Right ventricle myocardium inferior (tissue), 1 donor: ENCODE data around the gene LRRC34. TPM values are rescaled to one million over a fixed set of nuclear protein-coding genes. Genes with fewer than 3 reads are reported as not detected.

ENCODE experiments used
- ATAC-seq: fragments of 200-7000 bp; cut with Tn5 transposase; one replicate; pipeline ENCODE4 v1.9.1; 2020; ENCODE audit warnings: mild to moderate bottlenecking, moderate library complexity
- DNase-seq: peaks from one replicate; pipeline ENCODE4 v3.0.0; 2021; ENCODE audit errors: missing footprints
- intact Hi-C: fragments of 100-400 bp; cut with DNase I; formaldehyde crosslinking; loops from one replicate; pipeline ENCODE4 v1.11.0; 2022
- total RNA-seq: library from RNA; stranded (reverse); fragmentation: NEBNext Ultra II Directional; extraction: Animal tissue kit (Norgen Biotek cat#: 25700); gene quantifications from one replicate; pipeline ENCODE4 v1.2.1, GENCODE V29; 2021
- donor health status: DM: no; HTN: yes; CAD: no; lungs with severe emphysema.

LRRC34 gene
- total RNA-seq, 1 donor from 2014 or later: 1.6 TPM

DNA sequence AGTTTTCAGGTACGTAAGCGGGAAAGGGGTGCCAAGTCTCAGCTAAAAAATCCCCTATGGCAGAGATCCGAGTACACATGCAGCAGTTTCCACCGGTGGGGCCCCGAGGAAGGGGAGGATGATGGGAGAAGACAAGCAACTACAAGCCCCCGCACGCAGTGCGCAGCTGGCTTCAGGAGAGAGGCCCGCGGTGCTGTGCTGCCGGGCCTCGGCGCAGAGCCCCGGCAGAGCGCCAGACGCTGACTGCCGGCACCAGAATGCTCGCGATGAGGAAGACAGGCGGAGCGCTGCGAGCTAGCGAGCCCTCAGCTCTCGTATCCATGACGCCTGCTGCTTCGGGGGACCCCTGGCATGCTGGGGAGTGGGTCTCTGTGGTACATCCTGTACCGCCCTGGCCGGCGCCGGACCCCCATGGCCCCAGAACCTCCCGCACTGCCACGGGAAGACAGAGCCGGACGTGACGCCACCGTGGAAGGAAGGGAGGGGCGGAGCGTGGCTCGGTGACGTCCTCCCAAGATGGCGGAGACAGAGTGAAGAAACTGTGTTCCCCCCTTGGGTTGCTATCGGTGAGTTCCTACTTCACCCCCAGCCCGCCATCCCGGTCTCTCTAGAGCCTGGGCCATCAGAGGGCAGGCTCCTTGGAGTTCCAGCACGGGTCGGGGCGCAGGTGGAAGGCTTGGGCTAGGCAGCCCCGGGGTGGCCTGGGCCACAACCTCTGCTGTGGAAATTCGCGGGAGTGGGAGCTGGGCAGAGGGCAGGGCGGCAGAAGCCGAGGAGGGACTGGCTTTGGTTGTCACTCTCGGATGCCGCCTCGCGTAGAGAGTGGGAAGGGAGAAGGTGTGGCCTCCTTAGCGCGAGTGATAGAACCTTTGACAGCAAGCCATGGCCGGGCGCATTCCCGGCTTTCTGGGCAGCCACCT lies 39.5 kb downstream of the LRRC34 start, which contains the start of gene MYNN:
Gene MYNN (plus strand): TSS at position 500 of the 920 bp plus-strand sequence. CDS start 900 bp downstream, outside the sequence.
- intact Hi-C loops: loop anchor here (10.0 kb wide), 1 partner anchor 192 kb away; the partner anchor contains the start of gene SEC62
- ATAC-seq: peak; percentile 93
- DNase-seq: peak; percentile 97

DNA sequence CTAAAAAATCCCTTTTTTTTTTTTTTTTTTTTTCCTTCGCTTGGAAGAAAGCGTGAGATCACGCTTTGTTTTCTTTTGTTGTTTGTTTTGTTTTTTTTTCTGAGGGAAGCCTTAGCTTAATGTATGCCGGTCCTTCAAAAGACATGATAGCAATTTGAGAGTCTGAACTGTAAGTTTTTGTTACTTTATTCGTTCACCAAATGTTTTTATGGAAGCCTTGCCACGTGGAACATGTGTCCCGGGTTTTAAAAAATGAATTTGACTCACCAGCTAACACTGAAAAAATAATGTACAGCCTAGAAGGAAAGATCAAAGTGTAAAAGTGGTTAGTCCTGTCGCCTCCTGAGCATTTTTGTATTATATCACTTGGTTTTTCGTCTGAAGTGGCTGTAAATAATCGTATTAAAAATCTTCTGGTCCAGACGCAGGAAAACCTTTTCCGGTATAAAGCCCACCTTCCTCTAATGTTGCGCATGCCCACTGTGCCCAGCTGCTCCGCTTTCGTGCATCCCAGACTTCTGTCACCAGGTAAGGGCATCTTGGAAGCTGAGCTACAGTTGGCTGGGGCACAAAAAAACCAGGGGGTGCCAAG lies 40.3 kb downstream of the LRRC34 start:
- peak; percentile 79 for ATAC-seq

DNA sequence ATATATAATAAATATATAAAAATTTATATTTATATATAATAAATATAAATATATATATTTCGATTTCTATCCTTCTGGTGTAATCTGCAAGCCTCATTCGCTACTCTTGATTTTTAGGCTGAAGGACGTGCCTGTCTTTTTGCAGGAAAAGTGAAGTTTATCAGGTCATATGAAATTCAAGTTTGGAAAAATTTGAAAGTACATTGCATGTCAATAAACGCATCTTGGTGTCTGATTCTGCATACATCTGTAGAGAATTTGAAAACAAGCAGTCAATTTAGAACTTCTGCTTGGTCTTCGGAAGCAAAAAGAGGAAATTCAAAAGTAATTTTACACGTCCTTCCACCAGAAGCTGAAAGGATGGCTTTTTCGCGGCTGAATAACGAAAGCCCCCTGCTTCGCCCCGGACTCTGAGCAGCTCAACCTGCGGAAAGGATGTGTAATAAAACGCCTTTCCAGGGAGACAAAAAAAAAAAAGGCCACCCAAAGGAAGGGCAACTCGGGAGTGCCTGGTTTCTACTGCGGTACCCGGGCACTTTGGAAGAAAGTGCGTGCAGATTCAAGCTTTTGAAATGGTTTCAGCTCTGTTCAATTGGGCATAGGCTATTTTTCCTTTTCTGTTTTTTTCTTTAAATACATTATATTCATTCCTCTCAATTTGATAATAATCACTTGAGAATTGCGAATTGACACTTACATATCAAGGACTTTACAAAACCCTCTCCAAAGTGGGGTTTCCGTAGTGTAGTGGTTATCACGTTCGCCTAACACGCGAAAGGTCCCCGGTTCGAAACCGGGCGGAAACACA lies 41.0 kb downstream of the LRRC34 start:
- intact Hi-C loops: loop anchor here (10.0 kb wide), 1 partner anchor 193 kb away; the partner anchor contains the start of gene SEC62
- DNase-seq: peak; percentile 60
- peak; percentile 46 for ATAC-seq

More for the DNA sequence above, 40.3 kb downstream of the LRRC34 start:
- peak; percentile 77 for DNase-seq
- intact Hi-C loops: loop anchor here (10.0 kb wide), 1 partner anchor 192 kb away; the partner anchor contains the start of gene SEC62

DNA sequence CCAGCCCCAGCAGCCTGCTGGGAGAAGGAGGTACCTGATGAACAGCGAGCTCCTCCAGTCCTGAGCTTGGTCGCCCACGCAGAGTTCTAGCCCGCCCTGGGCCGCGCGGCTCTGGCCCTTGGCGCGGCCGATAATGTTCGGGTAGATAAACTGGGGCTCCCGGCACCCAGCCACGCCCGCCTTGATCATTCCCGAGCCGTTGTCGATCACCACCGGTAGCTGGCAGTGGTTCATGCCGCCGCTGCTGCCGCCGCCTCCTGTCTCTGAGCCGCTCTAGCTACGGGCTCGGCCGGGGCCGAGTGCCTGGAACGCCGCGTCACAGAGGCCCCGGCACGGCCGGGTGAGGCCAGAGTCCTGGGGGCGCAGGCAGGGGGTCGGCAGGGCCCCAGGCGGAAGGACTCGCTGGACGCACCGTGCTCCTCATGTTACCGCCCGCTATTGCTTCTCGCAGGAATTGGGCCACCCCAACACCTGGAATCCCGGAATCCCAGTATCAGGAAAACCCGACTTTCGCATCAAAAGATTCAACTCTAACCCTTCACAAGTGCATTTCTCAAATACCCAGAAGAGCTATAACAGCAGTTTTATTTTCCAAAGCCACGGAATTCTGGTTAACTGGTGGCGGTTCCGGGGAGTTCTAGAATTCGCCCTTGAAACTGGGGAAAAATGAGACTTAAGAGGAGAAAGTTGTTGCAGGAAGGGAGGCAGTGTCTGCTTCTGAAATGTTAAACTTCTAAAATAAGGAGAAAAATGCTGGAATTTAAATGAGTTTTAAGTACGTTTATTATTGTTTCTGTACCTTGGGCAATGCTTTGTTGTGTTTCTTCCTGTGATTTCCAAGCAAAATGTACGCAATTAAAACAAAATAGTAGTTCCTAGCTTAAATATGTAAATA lies 43.2 kb downstream of the LRRC34 start, which contains the start of gene ACTRT3:
Gene ACTRT3 (minus strand): TSS at position 275 of the 895 bp plus-strand sequence. CDS start 41 bp downstream, at position 234.
- intact Hi-C loops: loop anchor here (10.0 kb wide), 2 partner anchors 195 to 625 kb away; partner anchors contain the start of gene SEC62
- ATAC-seq (peak; percentile 6), DNase-seq (peak; percentile 89)

DNA sequence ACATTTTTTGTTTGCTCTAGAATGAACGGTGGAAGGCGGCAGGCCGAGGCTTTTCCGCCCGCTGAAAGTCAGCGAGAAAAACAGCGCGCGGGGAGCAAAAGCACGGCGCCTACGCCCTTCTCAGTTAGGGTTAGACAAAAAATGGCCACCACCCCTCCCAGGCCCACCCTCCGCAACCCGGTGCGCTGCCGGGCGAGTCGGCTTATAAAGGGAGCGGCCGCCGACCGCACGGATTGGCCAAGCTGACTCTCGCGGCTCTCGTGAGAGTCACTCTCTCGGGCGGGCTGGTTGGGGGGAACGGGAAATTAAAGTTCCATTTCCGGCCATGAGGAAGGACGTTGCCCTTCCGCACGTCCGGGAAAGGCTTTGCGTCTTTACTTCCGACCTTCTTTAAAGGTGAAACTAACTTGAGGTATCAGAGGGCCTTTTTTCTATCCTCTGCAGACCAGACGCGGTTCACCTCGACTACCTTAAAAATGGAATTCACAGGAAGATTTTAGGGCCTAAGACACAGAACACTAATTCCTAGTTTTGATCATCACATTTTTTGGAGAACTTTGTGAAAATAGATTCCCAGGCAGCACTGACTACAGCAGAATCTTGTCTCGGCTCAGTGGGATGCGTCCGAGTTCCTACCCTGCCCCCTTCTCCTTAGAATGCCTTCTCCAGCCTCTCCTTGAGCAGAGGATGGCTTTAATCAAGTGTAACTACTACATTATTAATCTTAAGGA lies 47.7 kb downstream of the LRRC34 start, which contains the start of gene TERC:
Gene TERC (minus strand): TSS at position 179 of the 731 bp plus-strand sequence.
- DNase-seq (peak; percentile 95), ATAC-seq (peak; percentile 96)
- intact Hi-C loops: loop anchor here (10.0 kb wide), 1 partner anchor 620 kb away; no protein-coding TSS in a partner anchor

DNA sequence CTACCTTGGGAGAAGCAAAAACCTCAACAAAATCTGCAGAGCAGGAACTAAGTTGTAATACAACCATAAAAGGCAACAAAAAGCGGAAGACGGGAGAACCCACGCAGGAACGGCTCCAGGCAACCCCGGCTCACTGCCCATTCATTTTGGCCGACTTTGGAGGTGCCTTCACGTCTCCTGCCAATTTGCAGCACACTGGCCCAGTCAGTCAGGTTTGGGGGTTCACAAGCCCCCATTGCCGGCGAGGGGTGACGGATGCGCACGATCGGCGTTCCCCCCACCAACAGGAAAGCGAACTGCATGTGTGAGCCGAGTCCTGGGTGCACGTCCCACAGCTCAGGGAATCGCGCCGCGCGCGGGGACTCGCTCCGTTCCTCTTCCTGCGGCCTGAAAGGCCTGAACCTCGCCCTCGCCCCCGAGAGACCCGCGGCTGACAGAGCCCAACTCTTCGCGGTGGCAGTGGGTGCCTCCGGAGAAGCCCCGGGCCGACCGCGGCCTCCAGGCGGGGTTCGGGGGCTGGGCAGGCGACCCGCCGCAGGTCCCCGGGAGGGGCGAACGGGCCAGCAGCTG lies 48.3 kb downstream of the LRRC34 start:
- ATAC-seq: peak; percentile 73
- intact Hi-C loops: loop anchor here (10.0 kb wide), 1 partner anchor 620 kb away; no protein-coding TSS in a partner anchor
- peak; percentile 82 for DNase-seq

DNA sequence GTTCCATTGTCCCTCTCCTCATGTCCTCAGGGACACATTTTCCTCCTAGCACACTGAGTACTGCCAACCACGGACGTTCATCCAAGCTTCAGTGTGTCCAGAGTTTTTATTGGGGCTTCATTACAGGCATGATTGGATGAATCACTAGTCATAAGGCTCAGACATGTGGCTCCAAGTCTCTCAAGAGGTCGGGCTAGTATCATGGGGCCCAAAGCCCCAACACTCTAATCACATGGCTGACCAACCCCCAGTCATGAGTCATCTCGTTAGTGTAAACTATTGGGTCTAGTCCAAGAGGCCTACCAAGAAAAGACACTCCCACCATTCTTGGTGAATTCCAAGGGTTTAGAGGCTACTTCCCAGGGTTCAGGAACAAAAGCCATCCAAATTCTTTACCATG lies 52.2 kb downstream of the LRRC34 start:
- DNase-seq (no peak), ATAC-seq (no peak)
- intact Hi-C loops: loop anchor here (10.0 kb wide), 1 partner anchor 616 kb away; no protein-coding TSS in a partner anchor

DNA sequence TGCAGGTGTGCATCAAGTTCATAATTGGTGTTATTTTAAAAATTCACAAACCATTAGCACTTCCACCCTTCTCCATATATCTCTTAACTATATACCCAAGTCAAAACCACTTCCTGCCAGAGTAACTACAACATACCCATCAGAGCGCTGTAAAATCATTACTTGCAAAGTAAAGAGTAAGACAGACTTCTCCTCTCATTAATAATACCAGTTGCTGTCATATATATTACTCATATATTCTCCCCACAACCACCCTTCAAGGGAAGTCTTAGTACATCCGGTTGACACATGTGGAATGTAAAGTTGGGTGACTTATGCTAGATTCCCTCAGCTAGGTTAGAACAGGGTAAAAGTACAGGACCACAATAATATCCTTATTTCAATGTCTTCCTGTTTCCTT lies 53.4 kb downstream of the LRRC34 start:
- ATAC-seq (no peak), DNase-seq (no peak)
- intact Hi-C loops: no loop called here

DNA sequence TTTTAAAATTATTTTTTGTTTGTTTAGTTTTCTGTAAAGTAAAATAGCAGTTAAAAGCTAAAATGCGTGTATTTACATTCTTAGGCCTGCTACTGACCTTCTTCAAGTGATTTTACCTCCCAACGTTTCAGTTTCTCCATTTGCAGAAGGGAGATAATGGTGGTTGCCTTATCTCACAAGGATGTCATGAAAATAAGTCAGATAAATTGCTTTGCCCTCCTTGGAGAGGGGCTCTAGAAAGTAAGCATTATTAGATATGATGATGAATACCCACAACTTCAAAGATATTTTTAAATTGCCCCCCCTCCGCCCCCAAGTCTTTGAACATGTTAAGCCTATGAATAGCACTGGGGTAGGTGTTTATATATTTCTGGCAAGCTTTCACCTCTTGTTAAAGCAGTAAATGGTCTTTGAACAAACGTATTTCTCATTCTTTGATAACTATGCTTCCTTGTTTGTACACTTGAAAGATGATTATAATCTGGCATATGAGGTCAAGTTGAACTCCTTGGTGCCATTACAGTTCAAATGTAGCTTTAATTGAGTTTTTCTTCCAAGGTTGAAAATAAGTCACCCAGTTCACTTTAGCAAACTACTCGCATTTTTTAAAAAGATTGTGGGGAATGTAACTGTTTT lies 54.2 kb downstream of the LRRC34 start:
- no peak for ATAC-seq
- no peak for DNase-seq
- intact Hi-C loops: no loop called here

DNA sequence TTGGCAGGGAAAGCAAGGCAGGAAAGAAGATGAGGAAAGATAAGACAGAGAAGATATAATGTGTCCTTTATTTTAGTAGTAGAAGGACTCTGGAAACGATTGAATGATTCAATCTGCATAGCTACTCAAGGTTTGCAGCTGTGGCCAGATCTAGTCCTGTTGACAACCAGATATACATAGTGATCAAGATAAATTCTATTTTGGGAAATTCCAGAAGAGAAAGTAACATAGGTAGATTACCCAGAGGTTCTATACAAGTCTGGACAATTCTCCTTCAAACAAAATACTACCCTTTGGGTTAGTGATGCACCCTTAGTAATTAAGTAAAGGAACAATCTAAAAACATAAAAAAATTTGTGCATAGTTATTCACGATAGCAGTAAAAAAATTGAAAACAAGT lies 57.2 kb downstream of the LRRC34 start:
- DNase-seq (no peak), ATAC-seq (no peak)
- intact Hi-C loops: no loop called here

DNA sequence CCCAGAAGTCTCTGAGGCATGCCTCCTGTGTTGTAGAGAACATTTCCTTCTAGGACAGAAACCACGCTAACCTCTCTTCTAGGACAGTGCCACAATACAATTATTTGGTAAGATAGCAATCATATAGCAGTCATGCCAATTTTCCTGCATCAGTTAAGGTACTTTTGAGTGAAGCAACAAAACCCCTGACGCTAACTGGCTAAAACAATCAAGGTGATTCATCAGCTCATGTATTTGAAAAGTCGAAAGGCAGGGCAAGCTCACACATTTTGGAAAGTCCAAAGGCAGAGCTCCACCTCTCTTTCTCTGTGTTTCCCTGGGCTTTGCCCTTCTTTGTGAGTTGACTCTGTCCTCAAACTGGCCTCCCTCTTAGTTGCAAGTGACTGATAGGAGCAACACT lies 58.0 kb downstream of the LRRC34 start:
- DNase-seq (no peak), ATAC-seq (no peak)

DNA sequence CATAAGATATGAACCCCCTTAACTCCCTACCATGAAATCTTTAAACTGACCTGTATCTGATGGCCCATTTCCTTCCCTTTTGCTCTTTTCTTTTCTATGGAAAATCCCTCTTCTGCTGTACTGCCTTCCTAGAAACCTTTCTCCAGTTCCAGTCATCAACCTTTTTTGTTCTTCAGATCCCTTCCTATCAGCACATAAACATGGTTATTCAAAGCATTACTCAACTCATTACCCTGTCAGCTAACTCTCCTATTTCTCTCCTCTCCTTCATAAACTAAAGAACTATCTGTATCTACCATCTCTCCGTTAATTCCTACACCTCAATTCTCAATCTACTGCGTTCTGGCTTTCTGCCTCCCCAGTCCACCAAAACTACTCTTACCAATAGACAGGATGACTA lies 60.8 kb downstream of the LRRC34 start:
- intact Hi-C loops: no loop called here
- ATAC-seq (no peak), DNase-seq (no peak)

More for the DNA sequence above, 58.0 kb downstream of the LRRC34 start:
- intact Hi-C loops: no loop called here

DNA sequence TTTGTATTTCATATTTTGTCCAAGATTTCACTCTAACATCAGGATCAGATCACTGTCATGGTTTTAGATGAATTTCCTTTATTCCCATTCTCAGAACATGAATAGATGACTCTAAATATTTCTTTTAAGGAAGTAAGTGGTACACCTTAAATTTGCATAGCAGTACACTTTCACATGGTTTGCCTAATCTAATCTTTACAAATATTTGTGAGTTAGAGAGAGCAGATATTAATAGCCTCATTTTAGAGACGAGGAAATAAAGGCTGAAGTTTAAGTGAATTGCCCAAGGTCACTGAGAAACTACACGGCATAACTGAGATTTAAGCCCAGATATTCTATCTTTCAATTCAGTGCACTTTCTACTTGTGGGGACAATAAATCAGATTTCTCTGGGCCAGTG lies 62.0 kb downstream of the LRRC34 start:
- intact Hi-C loops: no loop called here
- ATAC-seq (no peak), DNase-seq (no peak)

DNA sequence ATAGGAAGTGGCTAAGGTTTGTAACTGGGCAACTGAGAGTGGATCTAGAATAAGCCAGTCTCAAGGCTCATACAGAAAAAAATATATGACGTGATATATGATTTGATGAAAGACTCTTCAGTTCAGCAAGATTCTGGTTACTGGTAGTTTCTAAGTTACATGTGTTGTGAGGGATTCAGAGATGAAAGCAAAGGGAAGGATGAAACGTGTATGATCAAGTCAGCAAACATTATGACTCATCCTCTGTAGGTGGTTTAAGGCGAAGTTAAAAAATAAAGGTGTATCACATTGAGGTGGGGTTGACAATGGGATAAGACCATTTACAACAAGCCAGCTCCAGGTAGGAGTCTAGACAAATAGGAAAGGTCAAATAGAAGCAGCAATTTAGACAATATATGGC lies 64.0 kb downstream of the LRRC34 start:
- intact Hi-C loops: loop anchor here (10.0 kb wide), 1 partner anchor 884 kb away; no protein-coding TSS in a partner anchor
- no peak for DNase-seq
- no peak for ATAC-seq

DNA sequence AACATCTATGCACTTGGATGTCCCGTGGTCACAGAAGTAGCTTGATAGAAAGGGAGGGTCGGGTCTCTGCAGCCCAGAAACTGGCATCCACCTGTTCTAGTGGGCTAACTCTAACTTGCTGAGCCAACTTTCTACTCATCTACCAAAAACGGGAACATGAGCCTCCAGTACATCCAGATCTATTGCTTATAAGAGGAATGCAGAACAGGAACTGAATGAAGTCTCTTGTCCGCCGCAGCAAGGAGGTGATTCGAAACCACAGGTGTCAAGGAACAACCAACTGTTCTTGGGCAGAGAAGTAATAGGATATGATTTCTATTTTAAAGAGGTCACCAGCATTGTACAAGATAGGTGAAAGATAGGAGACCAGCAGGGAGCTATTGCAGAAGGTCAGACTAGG lies 65.8 kb downstream of the LRRC34 start:
- no peak for DNase-seq
- no peak for ATAC-seq
- intact Hi-C loops: loop anchor here (10.0 kb wide), 1 partner anchor 882 kb away; no protein-coding TSS in a partner anchor
